ENCODE measurements around the gene B4GALT2.
A peak's percentile ranks its signal among the peaks of the same experiment; 100 is the strongest.

B4GALT2 gene

DNA sequence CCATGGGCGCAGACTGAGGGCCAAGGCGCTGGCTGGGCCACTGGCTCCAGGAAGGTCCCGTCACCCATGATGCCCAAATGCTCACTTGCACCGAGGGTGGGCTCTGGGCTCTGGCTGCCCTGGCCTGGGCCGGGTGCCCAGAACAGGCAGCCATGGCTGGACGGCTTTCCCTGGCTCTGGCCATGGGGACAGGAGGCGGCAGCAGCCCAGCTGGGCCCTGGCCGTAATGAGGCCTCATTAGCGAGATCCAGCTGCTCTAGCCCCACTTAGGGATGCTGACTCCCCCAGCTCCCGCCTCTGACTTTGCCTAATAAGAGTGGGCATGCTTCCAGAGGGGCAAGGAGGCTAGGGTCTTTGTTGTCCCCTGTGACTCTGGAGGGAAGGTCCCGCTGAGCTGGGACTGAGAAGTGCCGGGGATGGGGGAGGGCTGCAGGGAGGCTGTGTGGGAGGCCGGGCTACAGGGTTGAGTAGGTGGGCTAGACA, 40.5 kb downstream of the B4GALT2 start:
- no peak overlapping the region for H3K4me3 ChIP-seq
- peak overlapping the region in 4 of 21 experiments; percentile 11 to 53 (median 32) for H3K27ac ChIP-seq

DNA sequence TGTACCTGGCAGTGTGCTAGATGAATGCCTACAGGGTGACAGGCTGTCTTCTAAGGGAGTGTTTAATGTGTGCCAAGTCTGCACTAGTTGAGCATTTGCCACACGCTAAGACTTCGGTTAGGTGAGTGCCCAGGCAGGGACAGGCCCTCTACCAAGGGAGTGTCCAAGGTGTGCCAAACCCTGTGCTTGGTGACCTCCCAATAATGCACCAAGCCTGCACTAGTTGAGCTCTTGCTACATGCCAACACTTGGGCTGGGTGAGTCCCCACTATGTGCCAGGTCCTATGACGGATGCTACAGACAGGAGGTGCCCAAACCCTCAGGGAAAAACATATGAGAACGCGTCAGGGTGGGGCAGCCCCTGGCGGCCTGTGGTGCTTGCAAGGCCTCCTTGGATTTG, 41.5 kb downstream of the B4GALT2 start:
- peak overlapping the region in 5 of 21 experiments; percentile 11 to 81 (median 53) for H3K27ac ChIP-seq
- H3K4me3 ChIP-seq: no peak overlapping the region

DNA sequence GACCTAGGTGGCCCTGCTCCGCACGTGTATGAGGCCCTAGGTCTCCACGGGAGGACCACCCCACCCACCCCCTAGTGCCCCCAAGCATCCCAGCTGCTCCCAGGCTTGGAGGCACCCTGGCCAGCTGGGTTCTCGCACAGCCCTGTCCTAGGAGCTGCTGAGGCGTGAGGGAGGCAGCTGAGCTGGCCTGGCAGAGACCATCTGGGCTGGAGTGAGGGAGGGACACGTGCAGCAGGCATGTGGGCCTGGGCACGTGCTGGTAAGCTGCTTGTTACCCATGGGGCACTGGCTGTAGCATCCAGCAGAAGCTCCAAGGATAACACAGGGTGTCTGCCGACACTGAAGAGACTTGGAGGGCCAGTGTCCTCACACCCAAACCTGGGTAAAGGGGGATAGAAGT, 42.1 kb downstream of the B4GALT2 start:
- peak overlapping the region in 13 of 21 experiments; percentile 2 to 81 (median 59) for H3K27ac ChIP-seq
- H3K4me3 ChIP-seq: no peak overlapping the region

DNA sequence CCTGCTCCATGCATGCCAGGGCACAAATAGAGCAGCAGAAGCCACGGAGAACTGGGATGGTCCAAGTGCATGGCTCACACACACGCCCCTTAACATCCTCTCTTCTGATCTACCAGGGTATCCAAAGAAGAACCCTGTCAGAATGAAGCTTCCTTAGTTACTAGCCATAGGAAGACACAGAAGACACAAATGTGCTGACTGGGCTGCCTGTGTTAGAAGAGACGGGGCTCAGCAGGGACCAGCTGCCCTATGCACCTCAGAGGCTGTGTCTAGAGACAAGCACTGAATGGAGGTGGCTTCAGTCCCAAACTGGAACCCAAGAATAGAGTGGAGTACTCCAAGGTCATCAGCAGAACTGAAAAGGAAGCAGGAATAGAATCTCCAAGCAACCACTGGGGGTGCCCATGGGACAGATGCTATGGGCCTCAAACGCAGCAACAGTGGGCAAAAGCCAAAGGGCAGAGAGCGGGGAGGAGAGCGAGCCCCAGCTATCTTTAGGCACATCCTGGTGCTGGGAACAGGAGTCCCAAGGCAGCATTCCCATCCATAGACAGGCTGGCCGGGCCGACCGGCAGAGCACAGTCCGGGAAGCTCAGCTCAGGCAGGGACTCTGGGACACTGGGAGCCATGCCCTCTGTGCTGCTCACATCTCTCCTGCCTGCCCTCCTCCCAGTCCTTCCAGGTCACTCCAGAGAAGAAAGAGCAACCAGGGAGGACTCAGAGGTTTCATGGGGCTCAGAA, 42.7 kb downstream of the B4GALT2 start:
- Histone ChIP-seq H3K4me3 (no peak overlapping the region), H3K27ac (peak overlapping the region in 7 of 21 experiments; percentile 2 to 81 (median 64))

DNA sequence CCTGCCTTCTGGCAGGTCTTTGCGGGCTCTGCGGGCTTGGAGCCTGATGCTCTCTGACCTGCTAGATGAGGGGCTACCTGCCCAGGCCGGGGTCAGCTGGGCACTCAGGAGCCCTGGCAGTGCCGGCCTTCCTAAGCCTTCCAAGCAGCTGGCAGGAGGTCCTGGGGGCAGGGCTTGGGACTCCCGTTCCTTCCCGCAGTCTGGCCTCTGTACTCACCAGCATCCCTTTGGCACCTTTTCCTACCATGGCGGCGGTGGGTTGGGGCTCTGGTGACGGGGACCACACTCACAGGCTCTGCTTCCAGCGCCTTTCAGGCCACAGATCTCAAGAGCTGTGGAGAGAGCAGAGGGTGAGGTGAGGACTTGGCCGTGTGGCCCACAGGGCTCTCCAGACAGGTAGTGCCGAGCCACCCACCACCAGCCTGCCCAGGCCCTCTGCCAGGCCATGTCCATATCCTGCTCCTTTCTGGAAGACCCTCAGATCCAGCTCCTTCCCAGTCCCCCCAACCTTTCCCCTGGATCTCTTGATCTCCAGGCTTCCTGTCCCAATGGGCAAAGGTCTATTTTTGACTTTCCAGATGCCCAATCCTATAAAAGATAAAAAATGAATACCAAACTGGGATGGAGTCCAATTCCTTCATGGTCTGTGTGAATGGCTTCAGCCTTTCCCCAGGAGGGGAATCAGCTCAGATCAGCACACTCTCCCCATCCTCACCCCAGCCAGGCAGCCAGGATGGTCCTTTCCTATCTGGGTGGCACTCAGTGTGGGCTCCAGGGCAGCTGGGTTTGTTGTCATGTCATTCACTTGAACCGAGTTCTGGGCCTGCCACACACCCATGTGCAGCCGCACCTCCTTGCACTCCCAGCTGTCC, 45.3 kb downstream of the B4GALT2 start:
- Histone ChIP-seq H3K4me3 (no peak overlapping the region), H3K27ac (peak overlapping the region in 1 of 21 experiments; percentile 13)

DNA sequence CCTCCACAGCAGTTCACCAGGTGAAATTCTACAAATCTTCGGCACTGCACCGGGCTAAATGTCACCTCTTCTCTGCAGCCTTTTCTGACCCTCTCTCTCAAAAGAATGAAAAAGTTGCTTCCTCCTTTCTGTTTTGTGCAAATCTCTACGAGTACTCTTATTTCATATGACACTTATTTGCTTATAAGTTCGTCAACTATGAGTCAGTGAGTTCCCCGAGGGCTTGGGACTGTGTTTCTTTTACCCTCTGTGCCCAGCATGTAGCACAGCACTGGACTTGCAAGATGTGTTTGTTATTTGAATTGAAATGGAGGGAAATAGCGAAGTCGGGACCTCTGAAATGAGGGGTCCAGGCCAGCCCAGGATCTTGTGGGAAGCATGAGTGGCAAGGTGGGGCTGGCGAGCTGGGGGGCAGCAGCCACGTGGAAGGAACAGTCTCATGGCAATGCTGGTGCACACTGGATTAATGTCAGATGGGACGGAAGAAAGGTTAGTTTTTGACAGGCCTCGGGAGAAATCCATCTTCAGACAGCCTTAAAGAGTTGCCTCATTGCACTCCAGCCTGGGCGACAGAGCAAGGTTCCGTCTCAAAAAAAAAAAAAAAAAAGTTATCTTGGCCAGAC, 46.0 kb downstream of the B4GALT2 start:
- Histone ChIP-seq H3K4me3 (no peak overlapping the region), H3K27ac (no peak overlapping the region)

DNA sequence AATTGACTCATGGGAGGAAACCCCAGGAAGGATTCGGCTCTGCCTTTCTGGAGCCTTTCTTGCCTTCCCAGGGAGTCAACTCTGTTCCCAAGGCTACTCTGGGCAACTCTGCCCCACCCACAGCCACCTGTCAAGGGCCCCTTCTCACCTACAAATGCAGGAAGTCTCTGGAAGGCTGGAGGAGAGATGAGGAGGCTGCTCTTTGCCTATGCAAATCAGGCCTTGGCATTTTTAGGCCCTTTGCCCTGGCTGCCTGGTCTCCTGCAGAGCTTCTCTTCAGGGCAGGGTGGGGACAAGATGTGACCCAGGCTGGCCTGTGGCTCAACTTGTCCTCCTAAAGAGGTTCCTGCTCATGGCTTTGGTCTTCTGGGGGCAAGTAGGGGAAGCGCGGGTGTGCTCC, 46.8 kb downstream of the B4GALT2 start:
- Histone ChIP-seq H3K27ac (peak overlapping the region in 2 of 21 experiments; percentile 16), H3K4me3 (no peak overlapping the region)

DNA sequence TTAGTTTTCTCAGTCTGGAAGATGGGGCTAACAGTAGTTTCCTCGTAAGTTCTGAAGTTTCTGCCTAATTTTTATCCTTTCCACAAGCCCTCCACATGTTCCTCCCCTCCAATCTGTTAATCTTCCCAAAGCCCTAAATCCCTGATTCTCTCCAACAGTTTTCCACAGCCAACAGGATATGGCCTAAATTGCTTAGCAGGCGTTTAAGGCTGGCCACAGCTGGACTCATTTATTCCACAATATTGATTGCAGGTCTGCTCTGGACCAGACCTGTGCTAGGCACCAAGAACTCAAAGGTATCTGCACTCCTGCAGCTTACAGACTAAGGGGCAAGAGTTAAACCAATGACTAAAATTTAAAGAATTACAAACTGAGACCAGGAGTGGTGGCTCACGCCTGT, 48.3 kb downstream of the B4GALT2 start:
- Histone ChIP-seq H3K4me3 (no peak overlapping the region), H3K27ac (no peak overlapping the region)

DNA sequence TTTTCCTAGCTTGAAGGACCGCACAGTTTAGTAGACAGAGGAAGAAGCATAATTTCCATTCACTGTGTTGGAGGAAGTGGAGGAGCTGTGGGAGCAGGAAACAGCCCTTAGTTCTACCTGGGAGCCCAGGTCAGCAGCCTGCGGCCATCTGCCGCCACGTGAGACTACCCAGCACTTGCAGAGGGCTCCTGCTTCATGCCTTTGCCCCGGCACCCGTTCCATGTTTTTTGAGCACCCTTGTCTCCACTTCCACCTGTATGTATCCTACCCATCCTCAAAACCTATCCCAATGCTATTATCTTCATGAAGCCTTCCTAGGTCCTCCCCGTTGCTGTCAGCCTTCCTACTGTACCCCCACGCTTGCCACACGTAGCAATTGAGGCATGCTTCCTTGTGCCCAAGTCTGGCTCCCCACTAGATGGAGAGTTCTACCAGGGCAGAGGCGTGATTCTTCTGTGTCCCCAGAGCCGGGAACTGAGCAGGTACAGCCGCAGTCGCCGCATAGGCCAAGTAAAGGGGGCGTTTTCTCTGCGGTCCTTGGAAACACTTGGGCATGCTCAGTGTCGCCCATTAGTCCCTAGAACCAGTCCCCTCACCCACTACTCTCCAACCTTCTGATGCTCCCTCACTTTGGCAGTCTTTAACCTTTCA, 50.4 kb downstream of the B4GALT2 start:
- H3K4me3 ChIP-seq: peak overlapping the region; percentile 55 to 76 (median 71)
- H3K27ac ChIP-seq: peak overlapping the region in 20 of 21 experiments; percentile 62 to 96 (median 86)

DNA sequence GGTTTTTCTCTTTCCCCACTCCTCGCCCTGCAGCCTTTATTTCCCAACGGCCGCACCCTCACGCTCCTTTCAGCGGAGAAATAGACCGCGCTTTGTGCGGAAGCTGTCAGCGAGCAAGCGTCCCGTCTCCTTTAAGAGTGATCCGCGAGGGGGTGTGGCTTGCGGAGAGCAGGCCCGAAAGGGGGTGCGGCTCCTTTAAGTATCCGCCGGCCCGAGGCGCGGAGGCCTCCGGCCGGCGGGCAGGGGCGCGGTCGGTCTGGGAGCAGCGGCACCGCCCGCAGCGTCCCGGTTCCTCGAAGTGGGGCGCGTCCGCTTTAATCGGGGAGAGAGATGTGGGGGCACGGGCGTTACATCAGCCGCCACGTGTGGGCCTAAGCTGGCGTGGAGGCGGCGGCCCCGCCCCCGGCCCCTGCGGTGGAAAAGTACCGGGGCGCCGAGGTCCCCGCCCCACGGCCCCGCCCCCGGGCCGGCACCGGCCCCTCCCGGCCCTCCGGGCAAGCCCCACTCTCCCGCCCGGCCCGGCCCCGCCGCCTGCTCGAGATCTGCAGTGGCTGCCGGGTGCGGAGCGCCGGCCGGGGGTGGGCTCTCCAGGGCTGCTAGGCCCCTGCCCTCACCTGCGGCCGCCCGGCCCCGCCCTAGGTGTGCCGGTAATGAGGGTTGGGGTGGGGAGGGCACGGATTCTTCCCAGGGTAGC, 51.0 kb downstream of the B4GALT2 start:
- Histone ChIP-seq H3K27ac (peak overlapping the region; percentile 61 to 96 (median 85)), H3K4me3 (peak overlapping the region; percentile 55 to 76 (median 71))

DNA sequence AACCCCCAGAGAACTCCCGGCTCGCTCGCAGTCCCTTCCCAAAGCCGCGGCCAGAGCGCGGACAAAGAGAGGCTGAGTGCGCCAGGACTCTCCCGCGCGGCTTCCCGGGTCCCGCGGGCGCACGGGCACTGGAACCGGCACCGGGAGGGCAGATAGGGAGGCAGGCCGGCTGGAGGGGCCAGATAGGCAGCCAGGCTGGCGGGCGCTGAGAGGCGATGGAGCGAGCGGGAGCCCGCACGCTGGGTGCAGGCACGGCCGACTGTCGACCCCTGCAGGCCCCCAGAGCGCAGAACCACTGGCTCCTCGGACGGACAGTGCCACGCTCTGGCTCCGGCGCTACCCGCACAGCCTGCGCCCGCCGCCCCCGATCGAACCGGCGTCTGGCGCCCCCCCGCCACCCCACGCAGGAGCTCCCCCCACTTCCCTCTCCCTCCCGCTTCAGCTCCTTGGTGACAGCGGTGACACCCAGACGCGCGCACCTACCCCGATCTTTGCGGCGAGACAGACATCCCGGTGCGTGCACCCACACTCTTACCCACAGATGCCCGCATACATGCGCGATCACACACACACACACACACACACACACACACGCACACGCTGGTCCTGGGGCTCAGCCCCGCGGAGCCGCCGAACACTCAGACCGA, 51.7 kb downstream of the B4GALT2 start:
- H3K27ac ChIP-seq: peak overlapping the region; percentile 61 to 96 (median 85)
- peak overlapping the region; percentile 55 to 76 (median 71) for H3K4me3 ChIP-seq

DNA sequence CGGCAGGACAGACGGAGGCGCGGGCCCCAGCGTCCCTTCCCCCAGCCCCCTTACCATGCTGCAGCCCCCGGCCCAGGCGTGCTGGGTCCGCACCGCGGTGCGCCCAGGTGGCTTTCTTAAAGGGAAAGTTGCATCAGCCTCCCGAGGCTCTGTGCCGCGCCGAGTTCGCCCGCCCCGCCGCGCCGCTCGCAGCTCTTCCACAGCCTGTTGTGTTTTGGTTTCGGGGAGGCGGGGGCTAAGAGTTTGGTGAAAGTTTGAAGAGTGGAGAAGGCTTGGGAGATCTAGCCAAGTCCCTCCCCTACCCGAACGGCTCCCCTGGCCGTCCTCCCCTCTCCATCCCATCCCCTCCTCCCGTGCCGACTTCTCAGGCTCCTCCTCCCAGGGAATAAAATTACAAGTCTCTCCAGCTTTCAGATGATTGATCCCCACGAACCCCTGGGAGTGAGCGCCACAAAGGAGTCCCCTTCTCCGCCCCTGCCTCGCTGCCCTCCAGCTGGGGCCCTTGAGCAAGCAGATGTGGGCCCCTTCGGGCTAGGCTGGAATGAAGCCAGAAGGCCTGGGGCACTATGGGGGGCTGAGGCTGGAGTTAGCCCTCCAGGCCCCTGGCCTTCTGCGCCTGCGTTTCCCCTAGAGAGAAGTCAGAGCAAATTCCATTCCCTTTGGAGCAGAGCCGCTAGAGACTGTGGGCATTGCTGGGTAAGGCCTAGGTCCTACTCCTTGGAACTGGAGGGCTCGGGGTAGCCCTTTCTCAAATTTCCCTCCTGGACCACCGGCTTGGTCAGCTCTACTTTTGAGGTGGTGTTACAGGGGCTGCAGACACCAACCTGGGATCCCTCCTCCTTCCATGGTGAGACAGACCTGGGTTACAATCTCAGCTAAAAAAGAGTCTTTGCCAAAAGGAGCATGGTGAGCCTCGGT, 52.5 kb downstream of the B4GALT2 start, which contains the start of gene SLC6A9:
SLC6A9 (minus strand) TSS at position 211 of the 918 bp plus-strand sequence. CDS start 7,185 bp downstream, outside the sequence.
- peak within 1 kb of the TSS; percentile 55 to 76 (median 71) for H3K4me3 ChIP-seq
- peak within 1 kb of the TSS; percentile 61 to 96 (median 85) for H3K27ac ChIP-seq

DNA sequence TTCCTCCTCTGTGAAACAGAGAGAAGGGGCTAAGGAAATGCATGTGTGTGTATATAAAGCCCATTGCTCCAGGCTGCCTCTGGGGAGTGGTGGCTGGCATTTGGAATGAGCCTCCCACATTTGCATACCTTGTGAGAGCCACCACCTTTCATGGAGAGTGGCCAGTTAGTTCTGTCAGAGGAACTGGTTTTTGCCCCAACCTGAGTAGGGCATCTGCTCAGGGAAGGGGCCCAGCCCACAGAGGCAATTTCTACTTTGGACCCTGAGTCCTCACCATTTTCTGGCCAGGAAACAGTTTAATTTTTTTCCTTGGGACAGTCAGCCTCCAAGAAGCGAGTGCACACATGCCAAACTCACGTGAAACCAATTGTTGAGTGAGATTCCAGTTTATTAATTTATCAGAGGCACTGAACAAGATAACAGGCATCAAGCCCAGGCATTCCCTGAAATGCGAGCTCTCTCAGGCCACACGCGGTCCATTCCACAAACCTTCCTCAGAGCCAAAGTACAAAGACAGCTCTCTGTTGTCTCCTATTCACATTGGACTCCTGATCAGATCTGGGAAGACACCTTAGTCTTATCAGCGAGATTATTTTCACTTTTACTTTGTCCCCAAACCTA, 53.3 kb downstream of the B4GALT2 start:
- H3K4me3 ChIP-seq: no peak overlapping the region
- H3K27ac ChIP-seq: peak overlapping the region in 13 of 21 experiments; percentile 2 to 96 (median 85)

DNA sequence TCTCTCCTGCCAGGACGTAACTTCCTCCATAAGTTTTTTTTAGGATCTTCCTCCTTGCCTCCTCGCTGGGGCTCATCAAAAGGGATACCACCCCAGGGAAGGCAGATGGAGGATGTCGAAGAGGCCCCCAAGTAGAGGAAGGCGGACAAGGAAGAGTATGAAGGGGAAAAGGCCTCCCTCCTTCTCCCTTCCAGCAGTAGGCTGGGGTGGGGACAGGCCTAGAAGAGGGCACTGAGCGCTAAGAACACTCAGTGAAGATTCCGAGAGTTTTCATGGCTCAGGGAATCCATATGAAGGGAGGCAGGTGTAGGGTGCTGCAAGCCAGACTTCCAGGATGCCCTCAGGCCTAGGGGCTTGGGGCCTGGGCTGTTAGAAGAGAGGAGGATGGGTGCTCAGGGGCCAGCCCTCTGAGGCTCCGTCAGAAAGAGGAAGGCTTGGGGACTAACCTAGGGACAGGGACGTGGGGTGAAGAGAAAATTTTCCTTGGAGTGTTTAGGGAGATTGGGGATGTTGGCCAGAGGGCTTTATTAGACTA, 54.1 kb downstream of the B4GALT2 start:
- peak overlapping the region in 4 of 21 experiments; percentile 2 to 96 (median 80) for H3K27ac ChIP-seq
- no peak overlapping the region for H3K4me3 ChIP-seq

DNA sequence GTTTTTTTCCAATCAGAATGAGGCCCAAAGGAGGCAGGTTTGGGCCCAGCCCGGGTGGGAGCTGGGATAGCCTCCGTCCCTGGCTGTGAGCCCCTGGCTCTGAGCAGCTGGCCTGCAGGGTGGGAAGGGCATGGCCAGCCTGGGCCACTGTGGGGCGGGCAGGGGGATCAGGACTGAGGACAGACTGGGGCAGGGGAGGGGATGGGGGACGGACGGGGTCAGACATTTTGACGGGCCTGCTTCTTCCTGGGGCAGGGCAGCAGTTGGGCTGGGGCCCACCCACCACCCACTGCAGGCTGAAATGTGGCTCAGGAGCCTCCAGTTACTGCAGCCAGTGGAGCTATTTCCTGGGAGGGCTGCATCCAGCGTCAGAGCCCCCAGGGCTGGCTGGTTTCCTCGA, 54.7 kb downstream of the B4GALT2 start:
- H3K27ac ChIP-seq: peak overlapping the region in 2 of 21 experiments; percentile 83 to 96
- no peak overlapping the region for H3K4me3 ChIP-seq

DNA sequence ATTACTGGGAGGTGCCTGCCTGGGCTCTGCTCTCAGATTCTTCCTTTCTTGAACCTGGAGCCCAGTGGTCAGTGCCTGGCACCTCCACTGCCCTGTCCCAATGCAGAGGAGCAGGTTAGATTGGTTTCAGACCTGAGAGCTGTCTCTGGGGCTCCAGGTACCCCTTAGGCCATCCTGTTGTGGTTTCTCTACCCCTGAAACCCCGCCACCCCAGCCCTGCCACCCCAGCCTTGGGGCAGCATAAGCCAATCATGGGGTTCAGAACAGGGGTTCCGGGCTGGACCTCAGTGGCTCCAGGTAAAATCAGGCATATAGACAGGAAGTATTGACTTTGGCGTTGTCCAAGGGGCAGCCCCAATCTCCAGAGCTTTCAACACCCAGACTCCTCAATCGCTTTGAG, 55.4 kb downstream of the B4GALT2 start:
- Histone ChIP-seq H3K27ac (peak overlapping the region in 1 of 21 experiments; percentile 83), H3K4me3 (no peak overlapping the region)
